T-helper 22 cell (primary cell): Measurements from ENCODE around the gene CST8.

Source experiments
- DNase-seq: peaks from one replicate; pipeline ENCODE4 v3.0.0-alpha.2; 2020; ENCODE audit warnings: low read depth

Gene CST8

GRCh38 chr20:23524146-23524545 lies 33.2 kb downstream of the CST8 start:
- DNase-seq = no peak

- DNase-seq = no peak
These were observed 35.9 kb downstream of the CST8 start for GRCh38 chr20:23526850-23527249.

GRCh38 chr20:23528867-23529431 lies 38.0 kb downstream of the CST8 start:
- DNase-seq = no peak

- no peak for DNase-seq
These were observed 40.1 kb downstream of the CST8 start for GRCh38 chr20:23530937-23531567.

- no peak for DNase-seq
These were observed 41.6 kb downstream of the CST8 start for GRCh38 chr20:23532533-23532932.

GRCh38 chr20:23533161-23533560 lies 42.2 kb downstream of the CST8 start:
- DNase-seq = no peak

- no peak for DNase-seq
These were observed 44.1 kb downstream of the CST8 start for GRCh38 chr20:23534801-23535593.

GRCh38 chr20:23536328-23536974 lies 45.5 kb downstream of the CST8 start:
- DNase-seq = no peak

GRCh38 chr20:23537030-23537429 lies 46.1 kb downstream of the CST8 start:
- DNase-seq = no peak

- DNase-seq = no peak
These were observed 49.7 kb downstream of the CST8 start for GRCh38 chr20:23540624-23541023.

- no peak for DNase-seq
These were observed 50.4 kb downstream of the CST8 start for GRCh38 chr20:23541330-23541729.

- no peak for DNase-seq
These were observed 50.9 kb downstream of the CST8 start for GRCh38 chr20:23541776-23542175.

GRCh38 chr20:23542801-23543200 lies 51.9 kb downstream of the CST8 start:
- DNase-seq = no peak

GRCh38 chr20:23544133-23544532 lies 53.2 kb downstream of the CST8 start:
- no peak for DNase-seq
